ENCODE data around the gene CTTN.
A peak's percentile ranks its signal among the peaks of the same experiment; 100 is the strongest.

Gene CTTN

GRCh38 chr11:70409871-70410270 lies 11.5 kb downstream of the CTTN start:
- no peak for DNase-seq (ENCODE audit: low read depth)

GRCh38 chr11:70410276-70411205 lies 12.2 kb downstream of the CTTN start:
- no peak for DNase-seq (ENCODE audit: low read depth)

GRCh38 chr11:70411713-70412452 lies 13.6 kb downstream of the CTTN start:
- no peak for DNase-seq (ENCODE audit: low read depth)

GRCh38 chr11:70413151-70413550 lies 14.8 kb downstream of the CTTN start:
- DNase-seq (ENCODE audit: low read depth) = no peak

- DNase-seq (ENCODE audit: low read depth) = no peak
These were observed 16.2 kb downstream of the CTTN start for GRCh38 chr11:70414341-70415100.

GRCh38 chr11:70415191-70415590 lies 16.9 kb downstream of the CTTN start:
- DNase-seq (ENCODE audit: low read depth) = peak; percentile 75

- peak; percentile 44 for DNase-seq (ENCODE audit: low read depth)
These were observed 17.5 kb downstream of the CTTN start for GRCh38 chr11:70415642-70416395.

GRCh38 chr11:70416881-70417280 lies 18.6 kb downstream of the CTTN start:
- DNase-seq (ENCODE audit: low read depth) = no peak

- DNase-seq (ENCODE audit: low read depth) = no peak
These were observed 19.8 kb downstream of the CTTN start for GRCh38 chr11:70418130-70418529.

GRCh38 chr11:70419307-70420007 lies 21.1 kb downstream of the CTTN start:
- no peak for DNase-seq (ENCODE audit: low read depth)

GRCh38 chr11:70420008-70420464 lies 21.7 kb downstream of the CTTN start:
- peak; percentile 97 for DNase-seq (ENCODE audit: low read depth)

GRCh38 chr11:70420496-70420895 lies 22.2 kb downstream of the CTTN start:
- no peak for DNase-seq (ENCODE audit: low read depth)

GRCh38 chr11:70421123-70421522 lies 22.8 kb downstream of the CTTN start:
- no peak for DNase-seq (ENCODE audit: low read depth)

- DNase-seq (ENCODE audit: low read depth) = no peak
These were observed 24.6 kb downstream of the CTTN start for GRCh38 chr11:70422692-70423522.

- DNase-seq (ENCODE audit: low read depth) = peak; percentile 95
These were observed 25.5 kb downstream of the CTTN start for GRCh38 chr11:70423523-70424505.

- DNase-seq (ENCODE audit: low read depth) = no peak
These were observed 26.5 kb downstream of the CTTN start for GRCh38 chr11:70424765-70425344.

GRCh38 chr11:70427436-70427835 lies 29.1 kb downstream of the CTTN start:
- no peak for DNase-seq (ENCODE audit: low read depth)

GRCh38 chr11:70428701-70429427 lies 30.5 kb downstream of the CTTN start:
- no peak for DNase-seq (ENCODE audit: low read depth)
